Putamen (tissue), 1 donor: ENCODE measurements around the gene PGAM2.
"Not testable (repeated sequence)": the region's sequence is repeated elsewhere in the genome, so short reads cannot be mapped to it uniquely, and the experiment has no call there.

Source experiments
- DNase-seq: peaks from one replicate; pipeline ENCODE4 v3.0.0-alpha.2; 2016; ENCODE audit warnings: low spot score

The PGAM2 gene

DNA sequence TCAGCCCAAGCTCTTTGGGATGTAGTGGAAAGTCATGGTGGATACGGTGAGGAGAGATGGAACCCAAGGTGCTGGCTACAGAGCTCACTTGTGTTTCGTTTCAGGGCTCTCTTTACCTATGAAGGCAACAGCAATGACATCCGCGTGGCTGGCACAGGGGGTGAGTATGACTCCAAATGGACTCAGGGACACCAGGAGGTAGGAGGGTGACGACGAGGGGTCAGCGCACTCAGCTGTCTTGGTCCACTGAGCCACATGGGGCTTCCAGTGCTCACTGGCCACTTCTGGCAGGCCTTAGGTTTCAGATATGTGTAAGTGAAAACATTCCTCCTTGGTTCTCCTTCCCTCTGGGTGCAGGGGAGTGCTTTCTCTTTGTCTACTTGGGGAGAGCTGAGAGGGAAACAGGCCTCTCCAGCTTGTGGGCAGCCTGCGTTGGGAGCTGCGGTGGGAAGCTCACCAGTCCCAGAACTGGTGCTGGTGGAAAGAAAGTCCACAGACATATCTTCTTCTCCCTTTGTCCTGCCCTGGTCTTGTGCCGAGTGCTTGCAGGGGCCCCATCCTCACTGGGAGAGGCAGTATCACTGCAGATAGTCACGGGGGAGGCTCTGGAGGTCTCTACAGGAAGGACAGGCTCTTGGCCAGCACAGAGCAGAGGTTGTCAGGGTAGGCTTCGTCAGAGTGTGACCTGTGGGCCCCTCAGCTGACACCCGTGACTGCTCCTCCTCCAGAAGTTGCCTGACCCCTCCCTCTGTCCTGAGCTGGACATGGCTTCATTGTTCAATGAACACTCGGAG is 15.0 kb downstream of the PGAM2 start:
- no peak for DNase-seq

DNA sequence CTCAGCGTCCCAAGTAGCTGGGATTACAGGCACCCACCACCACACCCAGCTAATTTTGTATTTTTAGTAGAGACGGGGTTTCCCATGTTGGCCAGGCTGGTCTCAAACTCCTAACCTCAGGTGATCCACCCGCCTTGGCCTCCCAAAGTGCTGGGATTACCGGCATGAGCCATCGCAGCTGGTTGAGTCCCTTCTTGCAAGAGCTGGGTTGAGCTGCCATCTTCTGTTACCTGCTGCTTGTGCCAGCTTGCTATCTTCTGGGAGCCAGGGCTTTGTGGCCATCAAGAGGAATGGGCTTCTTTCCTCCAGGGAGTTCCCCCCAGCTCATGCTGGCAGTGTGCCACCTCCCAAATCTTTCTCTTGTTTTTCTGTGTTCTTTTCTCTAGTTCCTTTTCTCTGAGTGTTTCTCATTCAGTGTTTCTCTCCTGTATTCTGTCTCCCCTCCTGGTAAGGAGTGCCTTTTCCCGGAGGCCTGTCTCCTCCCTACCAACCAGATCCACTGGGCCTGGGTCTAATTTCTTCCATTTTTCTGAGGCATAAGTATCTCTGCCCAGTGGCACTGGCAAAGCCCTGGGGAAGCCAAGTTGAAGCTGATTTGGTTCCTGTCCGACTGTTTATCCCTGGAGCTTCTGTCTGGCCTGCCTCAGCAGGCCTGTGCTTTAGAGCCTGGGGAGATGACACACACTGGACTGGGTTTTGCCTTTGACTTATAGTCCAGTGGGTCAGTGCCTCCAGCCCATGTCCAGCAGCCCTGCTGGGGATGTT is 17.2 kb downstream of the PGAM2 start:
- no peak for DNase-seq

DNA sequence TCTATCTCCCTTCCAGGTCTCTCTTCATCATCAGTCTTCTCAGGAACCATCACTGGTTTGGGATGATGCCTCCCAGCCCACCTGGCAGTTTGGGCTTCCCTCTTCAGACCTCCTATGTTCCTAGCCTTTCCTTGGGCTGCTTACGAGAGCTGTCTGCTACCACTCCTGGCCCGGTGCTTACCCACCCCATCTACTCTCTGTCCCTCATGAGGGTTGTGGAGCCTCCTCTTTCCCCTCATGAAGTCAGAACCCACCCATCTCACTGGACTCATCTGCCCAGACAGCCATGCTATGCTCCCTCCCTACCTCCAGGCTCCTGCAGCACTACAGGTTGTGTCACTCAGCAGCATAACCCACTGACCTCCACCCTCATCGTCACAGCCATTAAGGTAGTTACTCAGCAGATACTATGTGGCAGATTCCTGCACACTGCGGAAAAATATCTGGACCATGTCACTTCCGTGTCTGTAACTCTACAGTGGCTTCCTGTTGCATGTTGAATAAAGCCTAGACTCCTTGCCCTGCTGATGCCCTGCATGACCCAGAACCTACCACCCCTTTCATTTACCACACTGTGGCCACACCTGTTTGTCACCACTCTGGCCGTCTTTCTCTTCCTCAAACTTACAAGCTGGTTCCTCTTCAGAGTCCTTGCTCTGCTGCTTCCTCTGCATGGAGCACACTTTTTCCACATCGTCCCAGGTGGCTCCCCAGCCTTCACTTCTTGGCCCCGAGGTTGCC is 18.9 kb downstream of the PGAM2 start:
- DNase-seq, result no peak

DNA sequence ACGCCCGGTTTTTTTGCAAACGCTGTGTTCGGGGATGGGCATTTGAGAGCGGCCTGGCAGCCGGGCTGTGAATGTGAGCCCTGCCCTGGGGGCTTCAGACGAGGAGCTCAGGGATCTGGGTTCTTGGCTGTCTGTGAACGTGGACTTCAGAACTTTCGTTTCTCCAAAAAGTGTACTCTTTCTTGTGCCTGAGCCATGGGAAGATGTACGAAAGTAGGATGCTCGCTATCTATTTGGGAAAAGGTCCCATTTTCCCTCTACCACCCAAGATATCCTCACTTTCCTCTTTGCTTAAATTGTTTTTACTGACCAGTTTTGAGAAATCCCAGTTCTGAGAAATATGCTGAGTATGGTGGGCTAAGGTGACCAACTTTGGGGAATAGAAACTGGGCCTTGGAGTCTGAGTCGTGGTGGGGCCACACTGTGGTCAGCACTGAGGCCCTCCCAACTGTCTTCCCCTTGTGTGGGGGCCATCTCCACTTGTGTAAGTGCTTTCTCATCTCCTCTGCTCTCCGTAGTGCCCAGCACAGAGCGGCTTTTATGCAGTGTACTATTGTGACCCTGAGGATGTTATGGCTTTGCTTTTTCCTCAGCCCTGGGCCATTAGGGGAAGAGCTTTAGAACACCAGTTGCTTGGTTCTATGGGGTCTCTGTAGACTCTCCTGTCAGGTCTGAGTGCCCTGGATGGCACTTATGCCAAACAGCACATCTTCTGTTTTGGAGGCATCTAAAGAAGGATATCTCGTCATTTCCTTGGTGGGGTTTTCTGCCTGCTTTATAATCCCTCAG is 19.9 kb downstream of the PGAM2 start:
- no peak for DNase-seq

- peak; percentile 92 for DNase-seq
Measured at GRCh38 chr7:44044315-44045225, 20.8 kb downstream of the PGAM2 start, which contains the start of gene DBNL. Gene DBNL, plus strand, starts transcription at chr7:44044702. Its CDS starts 36 bp downstream, at chr7:44044738.

- DNase-seq, result no peak
Measured at GRCh38 chr7:44043902-44044301, 21.5 kb downstream of the PGAM2 start.

GRCh38 chr7:44042221-44042620 is 23.1 kb downstream of the PGAM2 start:
- no peak for DNase-seq

GRCh38 chr7:44040493-44040891 is 24.9 kb downstream of the PGAM2 start:
- DNase-seq, result not testable (repeated sequence)

- not testable (repeated sequence) for DNase-seq
Measured at GRCh38 chr7:44039800-44040492, 25.4 kb downstream of the PGAM2 start.

DNA sequence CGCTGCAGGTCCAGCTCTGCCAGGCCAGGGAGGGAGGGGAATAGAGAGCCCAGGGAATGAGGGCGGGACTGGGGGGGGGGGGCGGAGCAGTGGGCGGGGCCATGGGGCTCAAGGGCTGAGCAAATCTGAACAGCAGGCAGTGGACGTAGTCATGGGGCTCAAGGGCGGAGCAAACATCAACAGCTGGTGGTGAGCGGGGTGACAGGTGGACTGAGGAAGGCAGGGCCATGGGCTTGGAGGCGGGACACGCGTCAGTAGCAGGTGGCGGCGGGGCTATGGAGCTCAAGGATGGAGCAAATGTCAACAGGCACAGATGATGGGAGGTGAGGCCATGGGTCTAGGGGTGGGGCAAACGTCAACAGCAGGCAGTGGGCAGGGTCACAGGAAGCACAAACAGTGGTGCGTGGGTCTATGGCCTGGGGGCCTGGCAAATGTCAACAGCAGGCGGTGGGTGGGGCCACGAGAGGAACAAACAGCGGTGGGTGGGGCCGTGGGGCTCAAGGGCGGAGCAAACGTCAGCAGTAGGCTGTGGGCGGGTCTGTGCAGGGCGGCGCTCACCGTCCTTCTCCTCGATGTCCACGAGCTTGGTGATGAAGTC is 26.3 kb downstream of the PGAM2 start:
- DNase-seq, result peak; percentile 85

GRCh38 chr7:44038553-44038952 is 26.8 kb downstream of the PGAM2 start:
- DNase-seq, result not testable (repeated sequence)

DNA sequence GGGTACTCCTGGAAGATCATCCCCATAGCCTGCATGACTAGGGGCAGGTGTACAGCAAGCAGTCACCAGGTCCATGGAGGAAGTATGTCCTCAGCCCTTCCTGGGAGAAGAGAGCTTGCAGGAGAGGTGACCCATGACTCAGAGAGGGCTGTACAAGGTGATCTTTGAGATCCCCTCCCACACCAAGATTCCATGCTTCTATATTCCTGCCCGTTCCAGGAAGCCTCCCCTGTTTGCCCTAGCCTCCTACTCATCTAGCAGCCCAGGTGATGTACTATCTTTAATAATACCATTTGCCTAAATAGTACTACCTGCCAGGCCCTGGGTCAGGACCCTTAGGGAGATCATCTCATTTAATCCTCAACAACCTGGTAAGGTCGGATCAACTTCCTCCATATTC is 27.4 kb downstream of the PGAM2 start:
- DNase-seq, result not testable (repeated sequence)

- not testable (repeated sequence) for DNase-seq
Measured at GRCh38 chr7:44036364-44036763, 29.0 kb downstream of the PGAM2 start.

DNA sequence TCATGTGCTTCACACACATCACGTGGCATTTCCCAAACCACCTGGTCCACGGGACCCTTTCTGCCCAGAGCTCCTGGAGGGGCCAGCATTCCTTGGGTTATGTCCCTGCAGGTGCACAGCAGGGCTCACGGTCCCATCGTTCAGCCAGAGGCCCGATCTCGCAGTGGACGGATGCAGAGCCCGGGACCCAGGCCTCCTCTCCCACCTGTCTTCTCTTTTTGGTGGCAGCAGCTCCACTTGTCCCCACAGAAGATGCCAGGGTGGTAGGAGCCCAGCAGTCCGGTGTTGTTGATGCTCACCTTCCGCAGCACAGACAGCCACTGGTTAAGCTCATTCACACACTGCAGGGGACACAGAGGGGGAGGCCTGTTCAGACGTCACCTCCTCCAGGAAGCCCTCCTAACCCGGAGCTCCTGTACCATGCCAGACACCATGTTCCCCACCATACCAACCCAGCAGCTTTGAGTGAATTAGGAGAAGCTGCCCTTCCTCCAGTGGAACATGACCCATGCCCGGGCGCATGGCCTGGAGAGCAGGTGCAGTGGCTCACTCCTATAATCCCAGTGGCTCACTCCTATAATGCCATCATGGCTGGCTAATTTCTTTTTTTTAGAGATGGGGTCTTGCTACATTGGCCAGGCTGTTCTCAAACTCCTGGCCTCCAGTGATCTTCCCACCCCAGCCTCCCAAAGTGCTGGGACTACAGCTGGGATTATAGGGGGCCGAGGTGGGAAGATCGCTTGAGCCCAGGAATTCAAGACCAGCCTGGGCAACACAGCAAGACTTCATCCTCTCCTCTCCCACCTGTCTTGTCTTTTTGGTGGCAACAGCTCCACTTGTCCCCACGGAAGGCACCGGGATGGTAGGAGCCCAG is 31.2 kb downstream of the PGAM2 start:
- not testable (repeated sequence) for DNase-seq

- DNase-seq, result not testable (repeated sequence)
Measured at GRCh38 chr7:44032031-44032430, 33.3 kb downstream of the PGAM2 start.

DNA sequence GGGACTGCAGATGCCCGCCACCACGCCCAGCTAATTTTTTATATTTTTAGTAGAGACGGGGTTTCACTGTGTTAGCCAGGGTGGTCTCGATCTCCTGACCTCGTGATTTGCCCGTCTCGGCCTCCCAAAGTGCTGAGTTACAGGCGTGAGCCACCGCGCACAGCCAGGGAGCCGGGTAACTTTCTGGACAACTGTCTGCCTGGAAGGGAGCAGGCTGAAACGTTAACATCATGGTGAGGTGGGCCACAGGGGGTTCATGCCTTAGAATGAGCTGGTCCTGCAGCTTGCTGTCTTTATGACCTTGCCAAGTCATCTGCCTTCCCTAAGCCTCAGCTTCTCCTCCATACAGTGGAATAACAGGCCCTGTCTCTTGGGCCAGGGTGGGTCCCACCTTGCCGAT is 34.0 kb downstream of the PGAM2 start:
- DNase-seq, result not testable (repeated sequence)

GRCh38 chr7:44030029-44030428 is 35.3 kb downstream of the PGAM2 start:
- DNase-seq, result not testable (repeated sequence)

DNA sequence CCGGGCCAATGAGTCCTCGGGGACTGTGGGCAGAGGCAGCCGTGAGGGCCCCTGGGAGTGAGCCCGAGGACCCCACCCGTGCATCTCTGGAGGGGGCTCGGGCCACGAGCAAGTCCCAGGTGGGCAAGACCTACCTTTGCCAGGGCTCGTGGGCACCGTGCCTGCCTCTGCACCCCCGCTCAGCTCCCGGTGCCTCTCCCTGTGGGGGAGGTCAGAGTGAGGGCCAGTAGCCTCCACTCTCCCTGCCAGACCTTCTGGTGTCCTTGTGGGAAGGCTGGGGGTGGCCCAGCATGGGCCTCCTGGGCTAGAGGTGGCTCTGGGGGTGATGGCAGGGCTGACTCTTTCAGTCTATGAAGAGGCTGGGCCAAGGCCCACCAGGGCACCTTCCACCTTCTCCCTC is 35.9 kb downstream of the PGAM2 start:
- DNase-seq, result not testable (repeated sequence)
